H1 (cell line): ENCODE data around the gene CHRNA3. TPM values are rescaled to one million over a fixed set of nuclear protein-coding genes. Genes with fewer than 3 reads are reported as not detected.

ENCODE experiments used
- EZH2 ChIP-seq: fragments of 200-600 bp; sonication (generic); IDR thresholded peaks from 2 replicates; pipeline ENCODE4 v1.7.1; 2012; ENCODE audit warnings: low read depth, mild to moderate bottlenecking, moderate library complexity, low read length, inconsistent platforms; ENCODE audit not compliant: severe bottlenecking
- FOSL1 ChIP-seq: IDR thresholded peaks from 2 replicates; pipeline ENCODE4 v1.6.1; 2011; ENCODE audit warnings: mild to moderate bottlenecking, low read depth, low read length, moderate library complexity; ENCODE audit not compliant: insufficient read depth
- HDAC6 ChIP-seq: IDR thresholded peaks from one replicate; pipeline ENCODE4 v1.7.1; 2012; ENCODE audit warnings: low read depth, mild to moderate bottlenecking, inconsistent platforms, low read length, moderate library complexity
- JUN ChIP-seq: IDR thresholded peaks from 2 replicates; pipeline ENCODE4 v1.6.1; 2011; ENCODE audit warnings: low read depth, mild to moderate bottlenecking, improper control_type of control experiment, low read length
- KDM1A ChIP-seq: fragments of 200-600, 300-600 bp; sonication (generic); IDR thresholded peaks from 2 replicates; pipeline ENCODE4 v1.7.1; 2016; ENCODE audit warnings: mild to moderate bottlenecking, low read length, borderline replicate concordance
- POLR2A ChIP-seq, 2 experiments: IDR thresholded peaks; 1 replicate in 1 of 2; 2 replicates in 1 of 2; pipeline ENCODE4 v1.6.1; 2011; ENCODE audit warnings: low read depth in 2 of 2, low read length in 2 of 2, mild to moderate bottlenecking in 2 of 2; ENCODE audit errors: control extremely low read depth in 1 of 2
- RAD21 ChIP-seq, 2 experiments: IDR thresholded peaks in 1 of 2; conservative IDR thresholded peaks in 1 of 2; 2 replicates each; pipeline ENCODE4 v1.6.1; 2011; ENCODE audit warnings: low read depth in 2 of 2, low read length in 2 of 2, improper control_type of control experiment in 1 of 2, inconsistent platforms in 1 of 2, mild to moderate bottlenecking in 1 of 2, moderate library complexity in 1 of 2
- RXRA ChIP-seq: IDR thresholded peaks from 2 replicates; pipeline ENCODE4 v1.6.1; 2011; ENCODE audit warnings: low read depth, mild to moderate bottlenecking, low read length, moderate library complexity; ENCODE audit not compliant: insufficient read depth
- TCF12 ChIP-seq: IDR thresholded peaks from 2 replicates; pipeline ENCODE4 v1.6.1; 2011; ENCODE audit warnings: low read depth, mild to moderate bottlenecking, low read length
- polyA plus RNA-seq, 7 experiments: library from polyadenylated mRNA; depleted of rRNA in 3 of 7; stranded (reverse) in 5 of 7; unstranded in 2 of 7; fragments of >200 nt in 5 of 7; fragments of 200-250 nt in 2 of 7; gene quantifications; 1 replicate in 5 of 7; 2 replicates in 1 of 7; 4 replicates in 1 of 7; pipeline versions ENCODE4 v1.2.1 to v1.2.3, GENCODE V29; 2011 to 2013; ENCODE audit warnings: missing spikeins in 2 of 7, mixed read lengths in 2 of 7
- total RNA-seq: library from RNA; stranded (reverse); fragmentation: NEBNext Ultra II Directional; extraction: Animal tissue kit (Norgen Biotek cat#: 25700); gene quantifications from 2 replicates; pipeline ENCODE4 v1.2.1, GENCODE V29; 2021
- TF ChIP-seq, protein P1 (sequence below): fragments of 300-600 bp; sonication (generic); IDR thresholded peaks from 2 replicates; pipeline ENCODE4 v1.7.1; 2012; ENCODE audit warnings: low read length, moderate library complexity, mild to moderate bottlenecking, inconsistent platforms; ENCODE audit not compliant: insufficient replicate concordance

Gene CHRNA3
- total and polyA plus RNA-seq, 2 of the 8 experiments (the other 6 are each of a cell fraction or from before 2014, with no cell fraction given), result 2.1 to 4.7 TPM

GRCh38 chr15:78574944-78575343 is 45.9 kb downstream of the CHRNA3 start (continued):
- TF ChIP-seq, protein P1, sequence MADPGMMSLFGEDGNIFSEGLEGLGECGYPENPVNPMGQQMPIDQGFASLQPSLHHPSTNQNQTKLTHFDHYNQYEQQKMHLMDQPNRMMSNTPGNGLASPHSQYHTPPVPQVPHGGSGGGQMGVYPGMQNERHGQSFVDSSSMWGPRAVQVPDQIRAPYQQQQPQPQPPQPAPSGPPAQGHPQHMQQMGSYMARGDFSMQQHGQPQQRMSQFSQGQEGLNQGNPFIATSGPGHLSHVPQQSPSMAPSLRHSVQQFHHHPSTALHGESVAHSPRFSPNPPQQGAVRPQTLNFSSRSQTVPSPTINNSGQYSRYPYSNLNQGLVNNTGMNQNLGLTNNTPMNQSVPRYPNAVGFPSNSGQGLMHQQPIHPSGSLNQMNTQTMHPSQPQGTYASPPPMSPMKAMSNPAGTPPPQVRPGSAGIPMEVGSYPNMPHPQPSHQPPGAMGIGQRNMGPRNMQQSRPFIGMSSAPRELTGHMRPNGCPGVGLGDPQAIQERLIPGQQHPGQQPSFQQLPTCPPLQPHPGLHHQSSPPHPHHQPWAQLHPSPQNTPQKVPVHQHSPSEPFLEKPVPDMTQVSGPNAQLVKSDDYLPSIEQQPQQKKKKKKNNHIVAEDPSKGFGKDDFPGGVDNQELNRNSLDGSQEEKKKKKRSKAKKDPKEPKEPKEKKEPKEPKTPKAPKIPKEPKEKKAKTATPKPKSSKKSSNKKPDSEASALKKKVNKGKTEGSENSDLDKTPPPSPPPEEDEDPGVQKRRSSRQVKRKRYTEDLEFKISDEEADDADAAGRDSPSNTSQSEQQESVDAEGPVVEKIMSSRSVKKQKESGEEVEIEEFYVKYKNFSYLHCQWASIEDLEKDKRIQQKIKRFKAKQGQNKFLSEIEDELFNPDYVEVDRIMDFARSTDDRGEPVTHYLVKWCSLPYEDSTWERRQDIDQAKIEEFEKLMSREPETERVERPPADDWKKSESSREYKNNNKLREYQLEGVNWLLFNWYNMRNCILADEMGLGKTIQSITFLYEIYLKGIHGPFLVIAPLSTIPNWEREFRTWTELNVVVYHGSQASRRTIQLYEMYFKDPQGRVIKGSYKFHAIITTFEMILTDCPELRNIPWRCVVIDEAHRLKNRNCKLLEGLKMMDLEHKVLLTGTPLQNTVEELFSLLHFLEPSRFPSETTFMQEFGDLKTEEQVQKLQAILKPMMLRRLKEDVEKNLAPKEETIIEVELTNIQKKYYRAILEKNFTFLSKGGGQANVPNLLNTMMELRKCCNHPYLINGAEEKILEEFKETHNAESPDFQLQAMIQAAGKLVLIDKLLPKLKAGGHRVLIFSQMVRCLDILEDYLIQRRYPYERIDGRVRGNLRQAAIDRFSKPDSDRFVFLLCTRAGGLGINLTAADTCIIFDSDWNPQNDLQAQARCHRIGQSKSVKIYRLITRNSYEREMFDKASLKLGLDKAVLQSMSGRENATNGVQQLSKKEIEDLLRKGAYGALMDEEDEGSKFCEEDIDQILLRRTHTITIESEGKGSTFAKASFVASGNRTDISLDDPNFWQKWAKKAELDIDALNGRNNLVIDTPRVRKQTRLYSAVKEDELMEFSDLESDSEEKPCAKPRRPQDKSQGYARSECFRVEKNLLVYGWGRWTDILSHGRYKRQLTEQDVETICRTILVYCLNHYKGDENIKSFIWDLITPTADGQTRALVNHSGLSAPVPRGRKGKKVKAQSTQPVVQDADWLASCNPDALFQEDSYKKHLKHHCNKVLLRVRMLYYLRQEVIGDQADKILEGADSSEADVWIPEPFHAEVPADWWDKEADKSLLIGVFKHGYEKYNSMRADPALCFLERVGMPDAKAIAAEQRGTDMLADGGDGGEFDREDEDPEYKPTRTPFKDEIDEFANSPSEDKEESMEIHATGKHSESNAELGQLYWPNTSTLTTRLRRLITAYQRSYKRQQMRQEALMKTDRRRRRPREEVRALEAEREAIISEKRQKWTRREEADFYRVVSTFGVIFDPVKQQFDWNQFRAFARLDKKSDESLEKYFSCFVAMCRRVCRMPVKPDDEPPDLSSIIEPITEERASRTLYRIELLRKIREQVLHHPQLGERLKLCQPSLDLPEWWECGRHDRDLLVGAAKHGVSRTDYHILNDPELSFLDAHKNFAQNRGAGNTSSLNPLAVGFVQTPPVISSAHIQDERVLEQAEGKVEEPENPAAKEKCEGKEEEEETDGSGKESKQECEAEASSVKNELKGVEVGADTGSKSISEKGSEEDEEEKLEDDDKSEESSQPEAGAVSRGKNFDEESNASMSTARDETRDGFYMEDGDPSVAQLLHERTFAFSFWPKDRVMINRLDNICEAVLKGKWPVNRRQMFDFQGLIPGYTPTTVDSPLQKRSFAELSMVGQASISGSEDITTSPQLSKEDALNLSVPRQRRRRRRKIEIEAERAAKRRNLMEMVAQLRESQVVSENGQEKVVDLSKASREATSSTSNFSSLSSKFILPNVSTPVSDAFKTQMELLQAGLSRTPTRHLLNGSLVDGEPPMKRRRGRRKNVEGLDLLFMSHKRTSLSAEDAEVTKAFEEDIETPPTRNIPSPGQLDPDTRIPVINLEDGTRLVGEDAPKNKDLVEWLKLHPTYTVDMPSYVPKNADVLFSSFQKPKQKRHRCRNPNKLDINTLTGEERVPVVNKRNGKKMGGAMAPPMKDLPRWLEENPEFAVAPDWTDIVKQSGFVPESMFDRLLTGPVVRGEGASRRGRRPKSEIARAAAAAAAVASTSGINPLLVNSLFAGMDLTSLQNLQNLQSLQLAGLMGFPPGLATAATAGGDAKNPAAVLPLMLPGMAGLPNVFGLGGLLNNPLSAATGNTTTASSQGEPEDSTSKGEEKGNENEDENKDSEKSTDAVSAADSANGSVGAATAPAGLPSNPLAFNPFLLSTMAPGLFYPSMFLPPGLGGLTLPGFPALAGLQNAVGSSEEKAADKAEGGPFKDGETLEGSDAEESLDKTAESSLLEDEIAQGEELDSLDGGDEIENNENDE, result no peak
- TF ChIP-seq TCF12 (no peak), RXRA (no peak), FOSL1 (no peak), JUN (no peak), RAD21 (IDR thresholded peaks at IDR 0.05 in 1 of 2, conservative IDR thresholded peaks at IDR 0.05 in 1 of 2; ENCODE audit: low read depth in 2 of 2, low read length in 2 of 2) (no peak), KDM1A (no peak), EZH2 (no peak), POLR2A (IDR thresholded peaks at IDR 0.05; ENCODE audit: control extremely low read depth in 1 of 2, low read depth in 2 of 2, low read length in 2 of 2) (no peak), HDAC6 (no peak)
